IMR-90 (cell line): ENCODE data around the gene CYSRT1. TPM values are rescaled to one million over a fixed set of nuclear protein-coding genes. Genes with fewer than 3 reads are reported as not detected.
A peak's percentile ranks its signal among the peaks of the same experiment; 100 is the strongest.

Experiments used
- ATAC-seq: fragments of 200-7000 bp; cut with Tn5 transposase; 2 replicates; pipeline ENCODE4 v1.9.1; 2020; ENCODE audit warnings: low read depth, mild to moderate bottlenecking, moderate library complexity
- BruUV-seq: library from RNA; stranded (reverse); fragments of 400-500 nt; replicated peaks from 2 replicates; lab custom pipeline; 2021; lab: Mats Ljungman, UMichigan
- CTCF ChIA-PET: fragments of 300-600 bp; formaldehyde crosslinking; extraction: SDS; loops from one replicate; lab custom pipeline; 2021; ENCODE audit warnings: antibody characterized with exemption; lab: Yijun Ruan, JAX
- POLR2A ChIA-PET: fragments of 300-600 bp; sonication (Branson Sonifier 250); formaldehyde crosslinking; loops from one replicate; lab custom pipeline; 2022; ENCODE audit warnings: antibody characterized with exemption; ENCODE audit not compliant: unreplicated experiment; lab: Charles Lee
- DNase-seq: peaks from one replicate; pipeline ENCODE4 v3.0.0; 2013
- H2AFZ ChIP-seq: replicated peaks from 2 replicates; pipeline ENCODE3; 2013; ENCODE audit warnings: low read length, mild to moderate bottlenecking; ENCODE audit not compliant: poor library complexity
- H2AK5ac ChIP-seq: 2 replicates; pipeline ENCODE4 v1.6.1; 2013; ENCODE audit warnings: low read depth, low read length, inconsistent platforms
- H2AK9ac ChIP-seq: replicated peaks from 2 replicates; pipeline ENCODE3; 2013; ENCODE audit warnings: mild to moderate bottlenecking, low read depth, low read length, moderate library complexity; ENCODE audit not compliant: poor library complexity
- H2BK120ac ChIP-seq: 2 replicates; pipeline ENCODE4 v1.6.1; 2013; ENCODE audit warnings: low read depth, low read length, inconsistent platforms
- H2BK15ac ChIP-seq: 3 replicates; pipeline ENCODE4 v1.6.1; 2013; ENCODE audit warnings: low read depth, low read length, inconsistent platforms
- H2BK20ac ChIP-seq: 2 replicates; pipeline ENCODE4 v1.6.1; 2013; ENCODE audit warnings: low read depth, mild to moderate bottlenecking, inconsistent platforms, low read length, moderate library complexity
- H2BK5ac ChIP-seq: 2 replicates; pipeline ENCODE4 v1.6.1; 2013; ENCODE audit warnings: mild to moderate bottlenecking, low read depth, low read length, inconsistent platforms; ENCODE audit not compliant: poor library complexity, severe bottlenecking
- H3K14ac ChIP-seq: replicated peaks from 2 replicates; pipeline ENCODE4 v1.6.1; 2013; ENCODE audit warnings: low read depth, low read length, inconsistent platforms
- H3K18ac ChIP-seq: 2 replicates; pipeline ENCODE4 v1.6.1; 2013; ENCODE audit warnings: low read depth, low read length, control low read depth
- H3K23ac ChIP-seq: 2 replicates; pipeline ENCODE4 v1.6.1; 2013; ENCODE audit warnings: low read depth, low read length, inconsistent platforms
- H3K27ac ChIP-seq: 2 replicates; pipeline ENCODE4 v1.5.1; 2013; ENCODE audit warnings: mild to moderate bottlenecking, control low read depth, low read length; ENCODE audit not compliant: insufficient read depth
- H3K27me3 ChIP-seq: 2 replicates; pipeline ENCODE4 v1.6.1; 2013; ENCODE audit warnings: low read length; ENCODE audit not compliant: control insufficient read depth, insufficient read depth
- H3K36me3 ChIP-seq: 2 replicates; pipeline ENCODE4 v1.6.1; 2013; ENCODE audit warnings: low read length, mixed read lengths; ENCODE audit not compliant: control insufficient read depth, insufficient read depth
- H3K4ac ChIP-seq: 2 replicates; pipeline ENCODE4 v1.6.1; 2013; ENCODE audit warnings: low read depth, low read length, inconsistent platforms
- H3K4me1 ChIP-seq: 2 replicates; pipeline ENCODE4 v1.6.1; 2013; ENCODE audit warnings: low read length, mixed read lengths; ENCODE audit not compliant: control insufficient read depth, insufficient read depth
- H3K4me2 ChIP-seq: 2 replicates; pipeline ENCODE4 v1.6.1; 2013; ENCODE audit warnings: low read depth, mild to moderate bottlenecking, control low read depth, low read length, moderate library complexity
- H3K4me3 ChIP-seq: 2 replicates; pipeline ENCODE4 v1.5.1; 2013; ENCODE audit warnings: low read depth, mild to moderate bottlenecking, control low read depth, low read length, moderate library complexity; ENCODE audit not compliant: insufficient read depth
- H3K56ac ChIP-seq: 2 replicates; pipeline ENCODE4 v1.6.1; 2013; ENCODE audit warnings: low read length, inconsistent platforms; ENCODE audit not compliant: insufficient read depth; ENCODE audit errors: extremely low read depth
- H3K79me1 ChIP-seq, 2 experiments: 2 replicates each; pipeline ENCODE4 v1.6.1; 2013; ENCODE audit warnings: low read length in 2 of 2, inconsistent platforms in 1 of 2, low read depth in 1 of 2
- H3K9ac ChIP-seq: 2 replicates; pipeline ENCODE4 v1.6.1; 2013; ENCODE audit warnings: low read depth, low read length, control low read depth
- H3K9me1 ChIP-seq: 2 replicates; pipeline ENCODE4 v1.6.1; 2013; ENCODE audit warnings: low read length, inconsistent platforms; ENCODE audit not compliant: insufficient read depth
- H3K9me3 ChIP-seq: 2 replicates; pipeline ENCODE4 v1.6.1; 2013; ENCODE audit warnings: low read length; ENCODE audit not compliant: control insufficient read depth, insufficient read depth
- H4K20me1 ChIP-seq: 2 replicates; pipeline ENCODE4 v1.6.1; 2013; ENCODE audit warnings: low read length, inconsistent platforms; ENCODE audit not compliant: insufficient read depth
- H4K5ac ChIP-seq: 2 replicates; pipeline ENCODE4 v1.6.1; 2013; ENCODE audit warnings: mild to moderate bottlenecking, low read depth, low read length, control low read depth
- H4K8ac ChIP-seq, 2 experiments: 2 replicates each; pipeline ENCODE4 v1.6.1; 2013; ENCODE audit warnings: low read depth in 2 of 2, low read length in 2 of 2, control low read depth in 1 of 2, inconsistent platforms in 1 of 2
- H4K91ac ChIP-seq: 2 replicates; pipeline ENCODE4 v1.6.1; 2013; ENCODE audit warnings: low read depth, low read length, inconsistent platforms; ENCODE audit not compliant: insufficient read depth
- MAZ ChIP-seq: IDR thresholded peaks from 2 replicates; pipeline ENCODE4 v1.6.1; 2012; ENCODE audit warnings: low read depth, mild to moderate bottlenecking, low read length, improper control_type of control experiment, moderate library complexity, borderline replicate concordance
- MXI1 ChIP-seq: IDR thresholded peaks from 2 replicates; pipeline ENCODE4 v1.6.1; 2012; ENCODE audit warnings: low read depth, mild to moderate bottlenecking, low read length, moderate library complexity, borderline replicate concordance
- POLR2A ChIP-seq: IDR thresholded peaks from 2 replicates; pipeline ENCODE4 v1.6.1; 2012; ENCODE audit warnings: mild to moderate bottlenecking, low read depth, low read length
- RFX5 ChIP-seq: IDR thresholded peaks from 2 replicates; pipeline ENCODE4 v1.8.0; 2012; ENCODE audit warnings: low read depth, mild to moderate bottlenecking, low read length, moderate library complexity
- WGBS, 2 experiments: methylation state at CpG; one replicate each; pipeline versions ENCODE4 v1.1.5 to v1.1.7; 2013; ENCODE audit warnings: missing lambda C conversion rate in 2 of 2; ENCODE audit not compliant: insufficient read length in 1 of 2; ENCODE audit errors: extremely low coverage in 2 of 2; 5-methylcytosine and 5-hydroxymethylcytosine counted together
- dilution Hi-C: fragments of 300-500 bp; cut with HindIII; formaldehyde crosslinking; loops from one replicate; pipeline ENCODE4 v1.14.3; 2018; ENCODE audit warnings: low sequenced_read_pairs; ENCODE audit not compliant: unreplicated experiment
- in situ Hi-C: fragments of 300-500 bp; cut with MboI; formaldehyde crosslinking; loops from 3 replicates; pipeline ENCODE4 v1.14.3; 2019; ENCODE audit warnings: low sequenced_read_pairs, inconsistent platforms, mixed read lengths
- intact Hi-C: fragments of 100-400 bp; cut with micrococcal nuclease; formaldehyde crosslinking; loops from 2 replicates; pipeline ENCODE4 v1.10.0; 2022
- polyA plus RNA-seq, 3 experiments: library from polyadenylated mRNA; depleted of rRNA; stranded (reverse); fragments of >200 nt; gene quantifications; 2 replicates each; pipeline ENCODE4 v1.2.3, GENCODE V29; 2012; ENCODE audit warnings: low replicate concordance in 1 of 3
- total RNA-seq: library from RNA; depleted of rRNA; stranded (reverse); fragments of >200 nt; gene quantifications from 2 replicates; pipeline ENCODE4 v1.2.3, GENCODE V29; 2012

The CYSRT1 gene
- total and polyA plus RNA-seq, 2 of the 4 experiments (the other 2 are of a cell fraction), result 0.18 to 0.84 TPM

- Histone ChIP-seq H3K56ac (peak within 1 kb of the TSS; percentile 71), H3K9ac (peak within 1 kb of the TSS; percentile 89), H3K79me1 (peaks cover 45 to 63% of the 10 kb centered on the region in 2 experiments), H4K8ac (peak within 1 kb of the TSS; percentile 94 to 98), H2AFZ (peak within 1 kb of the TSS; percentile 97), H4K91ac (peak within 1 kb of the TSS; percentile 75), H2AK5ac (peak within 1 kb of the TSS; percentile 90), H3K18ac (no peak within 1 kb of the TSS), H2BK120ac (no peak within 1 kb of the TSS), H3K4me2 (peak within 1 kb of the TSS; percentile 99), H2AK9ac (peak within 1 kb of the TSS; percentile 97), H3K23ac (peak within 1 kb of the TSS; percentile 98), H3K36me3 (peaks cover 8% of the 10 kb centered on the region), H4K5ac (peak within 1 kb of the TSS; percentile 76), H3K9me1 (0 out of 2 replicates have a peak, but pooled peaks cover 2% of the 10 kb centered on the region), H3K9me3 (no peaks in the 10 kb centered on the region), H3K4me3 (peak within 1 kb of the TSS; percentile 93), H2BK20ac (no peak within 1 kb of the TSS), H3K27me3 (no peaks in the 10 kb centered on the region), H3K14ac (peak within 1 kb of the TSS; percentile 66), H3K4me1 (peaks cover 10% of the 10 kb centered on the region), H4K20me1 (peaks cover 9% of the 10 kb centered on the region), H3K27ac (peak within 1 kb of the TSS; percentile 85), H2BK15ac (no peak within 1 kb of the TSS), H2BK5ac (peak within 1 kb of the TSS; percentile 41), H3K4ac (peak within 1 kb of the TSS; percentile 89)
- TF ChIP-seq POLR2A (peak; percentile 77), MAZ (peak; percentile 91; the same call in 1 of the 2 replicates), MXI1 (peak; percentile 85; the same call in 1 of the 2 replicates), RFX5 (no peak)
- 0% methylated on average over 37 of the region's 98 CpGs; no CpG with 5 or more reads in 1 of the 2 experiments for WGBS, 2 experiments
- no TSS peak for BruUV-seq
- ATAC-seq (peak; percentile 53), DNase-seq (peak; percentile 77)
- ChIA-PET POLR2A (interaction anchor here (0.6 kb wide), 1 partner anchor 76 kb away, joined by 4 read pairs; no protein-coding TSS in a partner anchor), CTCF (no interaction called here)
- dilution Hi-C loops (no loop called here), intact Hi-C loops (no loop called here), in situ Hi-C loops (no loop called here)
These were observed 19.6 kb upstream of the CYSRT1 start, which contains the start of the genes NDOR1 and TMEM203 for GRCh38 chr9:137205126-137206069. Gene NDOR1, plus strand, starts transcription at chr9:137205700. Its CDS starts 78 bp downstream, at chr9:137205778. Gene TMEM203, minus strand, starts transcription at chr9:137205648. Its CDS starts 234 bp downstream, at chr9:137205414.
